ENCODE measurements around the gene MYO1D. TPM values are rescaled to one million over a fixed set of nuclear protein-coding genes. Genes with fewer than 3 reads are reported as not detected.

The MYO1D gene
- total RNA-seq, 1 donor from 2014 or later: 27.7 TPM

- H3K27ac Mint-ChIP-seq: no peak overlapping the region
- no peaks in the 10 kb centered on the region for H3K27me3 Mint-ChIP-seq
- ChIA-PET CTCF (no interaction called here), POLR2A (no interaction called here)
- H3K4me1 Mint-ChIP-seq: no peaks in the 10 kb centered on the region
- ATAC-seq (ENCODE audit: low read depth) (no peak), DNase-seq (no peak)
- no peak overlapping the region for H3K4me3 Mint-ChIP-seq
- no peaks in the 10 kb centered on the region for H3K36me3 Mint-ChIP-seq (ENCODE audit: low read depth)
- no peaks in the 10 kb centered on the region for H3K9me3 Mint-ChIP-seq
- TF ChIP-seq, protein P1, sequence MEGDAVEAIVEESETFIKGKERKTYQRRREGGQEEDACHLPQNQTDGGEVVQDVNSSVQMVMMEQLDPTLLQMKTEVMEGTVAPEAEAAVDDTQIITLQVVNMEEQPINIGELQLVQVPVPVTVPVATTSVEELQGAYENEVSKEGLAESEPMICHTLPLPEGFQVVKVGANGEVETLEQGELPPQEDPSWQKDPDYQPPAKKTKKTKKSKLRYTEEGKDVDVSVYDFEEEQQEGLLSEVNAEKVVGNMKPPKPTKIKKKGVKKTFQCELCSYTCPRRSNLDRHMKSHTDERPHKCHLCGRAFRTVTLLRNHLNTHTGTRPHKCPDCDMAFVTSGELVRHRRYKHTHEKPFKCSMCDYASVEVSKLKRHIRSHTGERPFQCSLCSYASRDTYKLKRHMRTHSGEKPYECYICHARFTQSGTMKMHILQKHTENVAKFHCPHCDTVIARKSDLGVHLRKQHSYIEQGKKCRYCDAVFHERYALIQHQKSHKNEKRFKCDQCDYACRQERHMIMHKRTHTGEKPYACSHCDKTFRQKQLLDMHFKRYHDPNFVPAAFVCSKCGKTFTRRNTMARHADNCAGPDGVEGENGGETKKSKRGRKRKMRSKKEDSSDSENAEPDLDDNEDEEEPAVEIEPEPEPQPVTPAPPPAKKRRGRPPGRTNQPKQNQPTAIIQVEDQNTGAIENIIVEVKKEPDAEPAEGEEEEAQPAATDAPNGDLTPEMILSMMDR (IDR thresholded peaks at IDR 0.05): no peak
- intact Hi-C loops (cut with micrococcal nuclease): no loop called here
Observed at GRCh38 chr17:32664936-32665583, 211.9 kb downstream of the MYO1D start.

- ATAC-seq (ENCODE audit: low read depth) (no peak), DNase-seq (no peak)
- ChIA-PET POLR2A (no interaction called here), CTCF (interaction anchor here (0.6 kb wide), 1 partner anchor 94 kb away, joined by 3 read pairs; no protein-coding TSS in a partner anchor)
- no peak overlapping the region for H3K4me3 Mint-ChIP-seq
- intact Hi-C loops (cut with micrococcal nuclease): no loop called here
- H3K27me3 Mint-ChIP-seq: no peaks in the 10 kb centered on the region
- H3K4me1 Mint-ChIP-seq: no peaks in the 10 kb centered on the region
- no peaks in the 10 kb centered on the region for H3K9me3 Mint-ChIP-seq
- H3K36me3 Mint-ChIP-seq (ENCODE audit: low read depth): peaks cover 9% of the 10 kb centered on the region
- TF ChIP-seq, protein P1 (IDR thresholded peaks at IDR 0.05): no peak
- no peak overlapping the region for H3K27ac Mint-ChIP-seq
Observed at GRCh38 chr17:32660496-32660985, 216.4 kb downstream of the MYO1D start.

DNA sequence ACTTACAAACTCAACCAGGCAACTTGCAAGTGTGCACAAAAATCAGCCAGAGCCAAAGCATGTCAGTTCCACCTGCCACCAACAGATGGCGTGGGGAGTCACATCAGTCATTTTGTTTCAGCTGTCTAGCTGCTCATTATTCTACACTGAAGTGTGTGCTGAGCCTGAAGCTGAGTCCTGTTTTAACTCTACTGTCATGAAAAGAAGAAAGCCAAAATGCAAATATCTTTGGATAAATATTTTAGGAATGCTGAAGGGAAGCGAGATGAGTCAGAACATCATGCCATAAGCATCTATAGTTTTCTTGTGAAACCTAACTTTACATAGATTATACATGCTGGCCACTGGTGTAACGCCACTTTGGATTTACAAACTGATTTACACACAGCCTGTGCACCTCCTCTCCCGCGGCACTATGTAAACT, 217.5 kb downstream of the MYO1D start:
- peaks cover 16% of the 10 kb centered on the region for H3K36me3 Mint-ChIP-seq (ENCODE audit: low read depth)
- ChIA-PET CTCF (interaction anchor here (0.6 to 2.1 kb wide), 15 partner anchors 17 to 1092 kb away, joined by 3 to 10 read pairs (median 4); partner anchors contain the start of gene MYO1D), POLR2A (interaction anchor here (0.8 kb wide), 1 partner anchor 12 kb away, joined by 3 read pairs; no protein-coding TSS in a partner anchor)
- ATAC-seq (ENCODE audit: low read depth): peak; percentile 64
- H3K9me3 Mint-ChIP-seq: no peaks in the 10 kb centered on the region
- no peaks in the 10 kb centered on the region for H3K4me1 Mint-ChIP-seq
- intact Hi-C loops (cut with micrococcal nuclease): loop anchor here (1.0 kb wide), 3 partner anchors 96 to 278 kb away; no protein-coding TSS in a partner anchor
- H3K27ac Mint-ChIP-seq: no peak overlapping the region
- peak; percentile 43 for DNase-seq
- TF ChIP-seq, protein P1 (IDR thresholded peaks at IDR 0.05): no peak
- no peak overlapping the region for H3K4me3 Mint-ChIP-seq
- H3K27me3 Mint-ChIP-seq: no peaks in the 10 kb centered on the region

- no peaks in the 10 kb centered on the region for H3K4me1 Mint-ChIP-seq
- no peak overlapping the region for H3K4me3 Mint-ChIP-seq
- ATAC-seq (ENCODE audit: low read depth) (no peak), DNase-seq (no peak)
- no peaks in the 10 kb centered on the region for H3K27me3 Mint-ChIP-seq
- POLR2A ChIA-PET: interaction anchor here (0.8 kb wide), 1 partner anchor 11 kb away, joined by 3 read pairs; no protein-coding TSS in a partner anchor
- intact Hi-C loops (cut with micrococcal nuclease): loop anchor here (1.0 kb wide), 3 partner anchors 97 to 279 kb away; no protein-coding TSS in a partner anchor
- CTCF ChIA-PET: interaction anchor here (0.6 to 2.1 kb wide), 17 partner anchors 9 to 1092 kb away, joined by 3 to 10 read pairs (median 4); partner anchors contain the start of gene MYO1D
- no peaks in the 10 kb centered on the region for H3K9me3 Mint-ChIP-seq
- TF ChIP-seq, protein P1 (IDR thresholded peaks at IDR 0.05): no peak
- H3K36me3 Mint-ChIP-seq (ENCODE audit: low read depth): peaks cover 22% of the 10 kb centered on the region
- no peak overlapping the region for H3K27ac Mint-ChIP-seq
Observed at GRCh38 chr17:32658470-32659418, 218.2 kb downstream of the MYO1D start.

All from activated B cell treated with CpG ODN at 0.5 μM for 24 hours (primary cell).